HEK293T (cell line): ENCODE data around the gene PRR30.

Experiments
- CTCF ChIA-PET: fragments of 350-600 bp; formaldehyde crosslinking; extraction: SDS; loops from one replicate; lab custom pipeline; 2021; ENCODE audit warnings: antibody characterized with exemption, inconsistent platforms; lab: Yijun Ruan, JAX
- POLR2A ChIA-PET: fragments of 350-600 bp; formaldehyde crosslinking; extraction: SDS; loops from one replicate; lab custom pipeline; 2020; ENCODE audit warnings: antibody characterized with exemption, inconsistent platforms; lab: Yijun Ruan, JAX
- DNase-seq: peaks from one replicate; pipeline ENCODE4 v3.0.0; 2012; ENCODE audit warnings: mixed read lengths; ENCODE audit errors: extremely low spot score
- ARNT ChIP-seq: fragments of 450-650 bp; IDR thresholded peaks from 2 replicates; pipeline ENCODE4 v1.6.1; 2017; ENCODE audit warnings: mild to moderate bottlenecking
- BHLHE40 ChIP-seq: fragments of 450-650 bp; IDR thresholded peaks from 2 replicates; pipeline ENCODE4 v1.6.1; 2016; ENCODE audit warnings: mild to moderate bottlenecking, moderate library complexity, borderline replicate concordance
- CTBP1 ChIP-seq: fragments of 450-650 bp; IDR thresholded peaks from 2 replicates; pipeline ENCODE4 v1.6.1; 2016; ENCODE audit warnings: borderline replicate concordance
- ELF4 ChIP-seq: fragments of 450-650 bp; IDR thresholded peaks from 2 replicates; pipeline ENCODE4 v1.6.1; 2017; ENCODE audit warnings: antibody characterized with exemption
- FOXA1 ChIP-seq: fragments of 450-650 bp; IDR thresholded peaks from 2 replicates; pipeline ENCODE4 v1.6.1; 2016; ENCODE audit warnings: mild to moderate bottlenecking
- FOXK2 ChIP-seq: fragments of 450-650 bp; IDR thresholded peaks from 2 replicates; pipeline ENCODE4 v1.6.1; 2016; ENCODE audit warnings: mild to moderate bottlenecking
- FOXM1 ChIP-seq: fragments of 450-650 bp; IDR thresholded peaks from 2 replicates; pipeline ENCODE4 v1.6.1; 2017; ENCODE audit warnings: mild to moderate bottlenecking, borderline replicate concordance
- HDGF ChIP-seq: fragments of 450-650 bp; IDR thresholded peaks from 2 replicates; pipeline ENCODE4 v1.6.1; 2017; ENCODE audit warnings: antibody characterized with exemption, borderline replicate concordance
- L3MBTL2 ChIP-seq: fragments of 450-650 bp; conservative IDR thresholded peaks from 2 replicates; pipeline ENCODE4 v1.6.1; 2016; ENCODE audit warnings: mild to moderate bottlenecking
- LEF1 ChIP-seq: fragments of 450-650 bp; IDR thresholded peaks from 2 replicates; pipeline ENCODE4 v1.6.1; 2017; ENCODE audit warnings: mild to moderate bottlenecking, borderline replicate concordance
- NFRKB ChIP-seq: fragments of 450-650 bp; IDR thresholded peaks from 2 replicates; pipeline ENCODE4 v1.6.1; 2016; ENCODE audit warnings: mild to moderate bottlenecking, moderate library complexity
- PKNOX1 ChIP-seq: fragments of 450-650 bp; IDR thresholded peaks from 2 replicates; pipeline ENCODE4 v1.6.1; 2016
- SP1 ChIP-seq: fragments of 450-650 bp; IDR thresholded peaks from 2 replicates; pipeline ENCODE4 v1.6.1; 2017
- SUZ12 ChIP-seq: fragments of 450-650 bp; IDR thresholded peaks from 2 replicates; pipeline ENCODE4 v1.6.1; 2016; ENCODE audit warnings: mild to moderate bottlenecking
- TARDBP ChIP-seq: fragments of 450-650 bp; IDR thresholded peaks from 2 replicates; pipeline ENCODE4 v1.6.1; 2016
- ZNF384 ChIP-seq: fragments of 450-650 bp; IDR thresholded peaks from 2 replicates; pipeline ENCODE4 v1.6.1; 2016

Gene PRR30

GRCh38 chr2:27137322-27137935 is 1.8 kb downstream of the PRR30 start:
- DNase-seq, result no peak
- ChIA-PET CTCF (no interaction called here), POLR2A (no interaction called here)
- no peak for TF ChIP-seq ARNT
- no peak for TF ChIP-seq HDGF
- TF ChIP-seq ELF4, result no peak
- TF ChIP-seq CTBP1, result no peak
- TF ChIP-seq TARDBP, result no peak
- TF ChIP-seq BHLHE40, result no peak
- TF ChIP-seq SP1, result no peak
- no peak for TF ChIP-seq ZNF384
- TF ChIP-seq FOXM1, result no peak
- no peak for TF ChIP-seq L3MBTL2
- TF ChIP-seq FOXA1, result no peak
- TF ChIP-seq FOXK2, result no peak
- no peak for TF ChIP-seq SUZ12
- TF ChIP-seq PKNOX1, result no peak
- no peak for TF ChIP-seq NFRKB
- TF ChIP-seq LEF1, result no peak

- CTCF ChIA-PET, result no interaction called here
- DNase-seq, result no peak
- TF ChIP-seq PKNOX1 (no peak), FOXK2 (no peak), ZNF384 (no peak), CTBP1 (no peak), ELF4 (no peak), L3MBTL2 (no peak), FOXM1 (no peak), NFRKB (no peak), BHLHE40 (no peak), HDGF (no peak), SUZ12 (no peak), LEF1 (no peak), TARDBP (no peak), FOXA1 (no peak), ARNT (no peak), SP1 (no peak)
- POLR2A ChIA-PET, result no interaction called here
These were observed 2.5 kb downstream of the PRR30 start for GRCh38 chr2:27136751-27137150.

GRCh38 chr2:27135478-27135955 is 3.7 kb downstream of the PRR30 start:
- ChIA-PET CTCF (no interaction called here), POLR2A (no interaction called here)
- no peak for DNase-seq
- TF ChIP-seq ELF4 (no peak), L3MBTL2 (no peak), SUZ12 (no peak), PKNOX1 (no peak), LEF1 (no peak), BHLHE40 (no peak), SP1 (no peak)

GRCh38 chr2:27134781-27135477 is 4.3 kb downstream of the PRR30 start:
- DNase-seq, result no peak
- CTCF ChIA-PET, result interaction anchor here (1.0 kb wide), 2 partner anchors 57 to 169 kb away, joined by 3 to 4 read pairs; no protein-coding TSS in a partner anchor
- no peak for TF ChIP-seq SP1
- TF ChIP-seq FOXA1, result no peak
- no peak for TF ChIP-seq NFRKB
- TF ChIP-seq FOXM1, result no peak
- no peak for TF ChIP-seq CTBP1
- TF ChIP-seq TARDBP, result no peak
- TF ChIP-seq FOXK2, result no peak
- TF ChIP-seq ELF4, result no peak
- no peak for TF ChIP-seq LEF1
- no peak for TF ChIP-seq BHLHE40
- TF ChIP-seq PKNOX1, result no peak
- TF ChIP-seq HDGF, result no peak
- TF ChIP-seq ZNF384, result no peak
- TF ChIP-seq L3MBTL2, result no peak
- TF ChIP-seq ARNT, result no peak
- no peak for TF ChIP-seq SUZ12
- POLR2A ChIA-PET, result interaction anchor here (1.2 to 2.9 kb wide), 3 partner anchors 11 to 16 kb away, joined by 4 to 42 read pairs (median 4); partner anchors contain the start of gene ABHD1
